ENCODE data around the gene SH2D6.
"Not testable (repeated sequence)": the region's sequence is repeated elsewhere in the genome, so short reads cannot be mapped to it uniquely, and the experiment has no call there.

SH2D6 gene

DNA sequence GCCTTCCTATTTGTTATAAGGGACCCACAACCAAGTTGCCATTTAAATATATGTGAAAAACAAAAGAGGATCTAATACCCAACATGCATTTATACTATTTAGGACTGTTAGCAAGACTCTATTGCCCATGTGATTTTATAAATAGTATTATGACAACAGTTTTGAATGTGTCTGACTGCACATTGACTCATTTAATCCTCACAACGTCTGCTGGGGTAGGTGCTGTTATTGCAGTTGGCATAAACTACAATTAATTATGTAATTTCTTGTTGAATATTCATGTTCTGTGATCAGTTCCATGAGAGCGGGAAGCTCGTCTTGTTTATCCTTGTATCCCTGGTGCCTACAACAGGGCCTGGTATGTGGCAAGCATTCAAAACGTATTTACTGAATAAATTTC, 53.7 kb downstream of the SH2D6 start:
- no peak for DNase-seq

DNA sequence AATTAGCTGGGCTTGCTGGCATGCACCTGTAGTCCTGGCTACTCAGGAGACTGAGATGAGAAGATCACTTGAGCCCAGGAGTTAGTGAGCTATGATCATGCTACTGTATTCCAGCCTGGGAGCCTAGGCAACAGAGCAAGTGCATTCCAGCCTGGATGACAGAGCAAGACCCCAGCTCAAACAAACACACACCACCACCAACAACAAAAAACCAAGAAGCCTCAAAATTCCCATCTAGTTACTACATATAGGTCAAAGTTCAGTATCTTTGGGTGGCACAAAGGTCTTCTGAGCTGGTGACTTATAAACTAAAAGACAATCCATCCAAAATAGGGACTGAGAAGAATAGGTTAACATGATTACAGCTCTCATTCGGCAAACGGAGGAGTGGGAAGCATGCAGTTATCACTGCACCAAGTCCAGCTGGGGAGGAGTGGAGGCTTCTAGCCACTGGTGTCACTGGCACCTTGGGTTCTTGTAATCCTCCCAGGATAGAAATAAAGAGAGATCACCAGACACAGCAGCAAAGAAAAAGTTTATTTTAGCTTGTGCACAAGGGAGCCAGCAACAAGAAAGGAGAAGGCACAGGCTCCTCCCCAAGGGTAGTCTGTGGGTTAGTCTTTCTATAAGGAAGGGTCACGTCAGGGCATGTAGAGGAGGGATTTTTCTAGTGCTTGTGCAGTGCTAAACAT, 57.4 kb downstream of the SH2D6 start:
- no peak for DNase-seq

DNA sequence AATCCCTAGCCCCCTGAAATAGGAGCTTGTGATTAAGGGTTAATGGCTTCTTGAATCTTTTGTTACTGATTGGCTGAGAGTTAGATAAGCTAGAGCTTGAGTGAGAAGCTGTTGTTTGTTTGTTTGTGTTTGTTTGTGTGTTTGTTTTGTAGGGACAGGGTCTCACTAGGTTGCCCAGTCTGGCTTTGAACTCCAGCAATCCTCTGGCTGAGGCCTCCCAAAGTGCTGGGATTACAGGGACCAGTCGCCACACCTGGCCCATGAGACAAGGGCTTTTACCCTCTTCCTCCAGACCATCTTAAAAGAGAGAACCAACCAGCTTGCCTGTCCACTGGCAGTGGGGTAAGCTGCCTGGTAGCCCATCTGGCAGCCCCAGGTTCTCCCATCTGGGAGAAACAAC, 58.1 kb downstream of the SH2D6 start:
- no peak for DNase-seq

DNA sequence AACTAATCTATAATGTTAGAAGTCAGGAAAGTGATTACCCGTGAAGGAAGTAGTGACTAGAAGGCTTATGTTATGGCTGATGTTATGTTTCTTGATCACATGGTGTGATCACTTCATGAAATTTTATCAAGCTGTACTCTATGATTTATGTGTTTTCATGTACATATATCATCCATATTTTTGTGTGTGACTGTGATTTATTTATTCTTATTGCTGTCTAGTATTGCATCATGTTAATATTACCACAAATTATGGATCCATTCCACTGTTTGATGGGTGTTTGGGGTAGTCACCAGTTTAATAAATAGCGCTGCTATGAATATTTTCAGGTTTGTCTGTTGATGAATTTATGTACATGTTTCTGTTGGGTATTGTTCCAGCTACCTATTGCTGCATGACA, 59.4 kb downstream of the SH2D6 start:
- DNase-seq, result no peak

DNA sequence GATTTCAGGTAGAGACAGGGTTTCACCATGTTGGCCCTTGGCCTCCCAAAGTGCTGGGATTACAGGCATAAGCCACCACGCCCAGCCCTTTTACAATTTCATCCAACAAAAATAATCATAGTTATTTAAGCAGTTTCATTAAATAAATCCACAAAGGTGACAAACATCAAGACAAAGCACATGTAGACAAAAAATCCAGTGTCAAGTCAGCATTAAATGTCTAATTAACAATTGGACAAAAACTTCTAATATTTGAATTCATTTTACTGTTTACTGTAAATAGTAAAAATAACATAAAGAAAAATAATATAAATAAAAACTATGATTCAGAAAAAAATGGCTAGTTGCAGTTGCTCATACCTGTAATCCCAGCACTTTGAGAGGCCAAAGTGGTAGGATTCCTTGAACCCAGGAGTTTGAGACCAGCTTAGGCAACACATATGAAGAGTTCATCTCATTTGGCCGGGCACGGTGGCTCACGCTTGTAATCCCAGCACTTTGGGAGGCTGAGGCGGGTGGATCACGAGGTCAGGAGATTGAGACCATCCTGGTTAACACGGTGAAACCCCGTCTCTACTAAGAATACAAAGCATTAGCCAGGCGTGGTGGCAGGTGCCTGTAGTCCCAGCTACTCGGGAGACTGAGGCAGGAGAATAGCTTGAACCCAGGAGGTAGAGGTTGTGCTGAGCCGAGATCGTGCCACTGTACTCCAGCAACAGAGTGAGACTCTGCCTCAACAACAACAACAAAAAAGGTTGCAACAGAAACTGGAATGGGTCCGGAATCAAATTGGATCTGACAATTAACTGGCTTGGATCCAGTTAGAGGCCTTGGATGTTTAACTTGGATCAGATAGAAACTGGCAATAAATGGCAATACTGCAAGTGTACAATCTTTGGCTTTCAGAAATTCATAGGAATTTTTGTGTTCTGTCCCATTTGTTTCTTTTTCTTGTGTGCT, 63.6 kb downstream of the SH2D6 start:
- DNase-seq, result no peak

DNA sequence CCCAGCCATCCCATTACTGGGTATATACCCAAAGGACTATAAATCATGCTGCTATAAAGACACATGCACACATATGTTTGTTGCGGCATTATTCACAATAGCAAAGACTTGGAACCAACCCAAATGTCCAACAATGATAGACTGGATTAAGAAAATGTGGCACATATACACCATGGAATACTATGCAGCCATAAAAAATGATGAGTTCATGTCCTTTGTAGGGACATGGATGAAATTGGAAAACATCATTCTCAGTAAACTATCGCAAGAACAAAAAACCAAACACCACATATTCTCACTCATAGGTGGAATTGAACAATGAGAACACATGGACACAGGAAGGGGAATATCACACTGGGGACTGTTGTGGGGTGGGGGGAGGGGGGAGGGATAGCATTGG, 66.1 kb downstream of the SH2D6 start:
- not testable (repeated sequence) for DNase-seq

DNA sequence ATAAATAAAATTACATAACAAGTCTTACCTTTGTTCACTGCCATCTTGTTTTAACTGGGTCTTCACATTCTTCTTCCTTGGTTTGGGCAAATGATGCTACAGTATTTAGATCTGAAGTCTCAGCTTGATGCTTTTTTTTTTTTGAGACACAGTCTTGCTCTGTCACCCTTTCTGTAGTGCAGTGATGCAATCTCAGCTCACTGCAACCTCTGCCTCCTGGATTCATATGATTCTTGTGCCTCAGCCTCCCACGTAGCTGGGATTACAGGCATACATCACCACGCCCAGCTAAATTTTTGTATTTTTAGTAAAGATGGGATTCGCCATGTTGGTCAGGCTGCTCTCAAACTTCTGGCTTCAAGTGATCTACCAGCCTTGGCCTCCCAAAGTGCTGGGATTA, 67.3 kb downstream of the SH2D6 start:
- DNase-seq, result no peak

Measured in CD4-positive, alpha-beta T cell treated with Interferon gamma for 1 hour (primary cell).